ENCODE measurements around the gene ITFG2. TPM values are rescaled to one million over a fixed set of nuclear protein-coding genes. Genes with fewer than 3 reads are reported as not detected.
A peak's percentile ranks its signal among the peaks of the same experiment; 100 is the strongest.

ITFG2 gene
- total and polyA plus RNA-seq, 9 of the 15 experiments (the other 6 are each of a cell fraction or from before 2014, with no cell fraction given): 15.0 to 22.8 (median 19.4) TPM

GRCh38 chr12:2791089-2791488 is 21.4 kb upstream of the ITFG2 start (continued):
- TF ChIP-seq CBFA2T2 (conservative IDR thresholded peaks at IDR 0.05): no peak

DNA sequence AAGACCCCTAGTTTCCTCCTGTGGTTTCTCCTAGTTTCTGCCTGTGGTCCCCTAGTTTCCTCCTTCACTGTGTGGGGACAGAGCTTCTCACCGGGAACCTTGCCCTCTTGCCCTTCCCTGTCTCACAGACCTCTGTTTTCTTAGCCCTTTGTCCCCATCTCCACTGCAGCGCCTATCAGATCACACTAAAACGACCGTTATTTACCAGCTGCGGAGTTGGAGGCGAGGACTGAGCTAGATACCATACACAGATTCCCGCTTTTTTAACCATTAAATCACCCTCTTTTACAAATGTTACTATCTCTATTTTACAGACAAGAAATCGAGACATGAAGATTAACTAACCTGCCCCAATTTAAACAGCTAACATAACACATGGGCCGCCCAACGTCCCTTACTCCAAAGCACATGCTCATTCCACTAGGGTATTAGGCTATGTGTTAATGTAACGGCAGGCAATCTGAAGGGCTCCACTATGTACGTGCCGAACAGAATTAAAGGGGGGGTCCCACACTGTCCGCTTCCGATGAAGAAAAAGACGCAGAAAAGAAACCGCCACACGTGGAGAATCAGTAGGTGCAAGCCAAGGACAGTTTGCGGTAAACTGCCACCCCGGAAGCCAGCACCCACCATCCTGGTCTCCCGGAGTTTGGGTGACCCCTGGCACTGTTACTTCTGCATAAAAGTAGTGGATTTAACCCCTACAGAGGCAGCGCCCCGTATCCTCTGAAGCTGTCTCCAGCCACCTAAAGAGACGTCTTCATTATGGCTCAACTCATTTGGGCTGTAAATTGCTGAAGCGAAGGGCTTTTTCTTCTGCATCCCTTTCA is 19.6 kb upstream of the ITFG2 start:
- Histone ChIP-seq H3K4me3 (no peak overlapping the region), H3K36me3 (ENCODE audit: control insufficient read depth, insufficient read depth, low read length) (peaks cover 20% of the 10 kb centered on the region), H3K79me2 (ENCODE audit: control insufficient read depth, insufficient read depth, low read length) (peaks cover 30% of the 10 kb centered on the region), H3K9me1 (ENCODE audit: control insufficient read depth, insufficient read depth, low read length) (no peaks in the 10 kb centered on the region), H3K4me1 (replicated peaks in 1 of 2; ENCODE audit: control insufficient read depth in 2 of 2, insufficient read depth in 2 of 2, low read length in 2 of 2) (peaks cover 18 to 38% of the 10 kb centered on the region in 2 experiments; a peak in 4 of 5 replicates), H3K9ac (ENCODE audit: insufficient read depth in 1 of 2, low read depth in 2 of 2, low read length in 2 of 2) (peak overlapping the region; percentile 55 to 78; a peak in 3 of 4 replicates), H3K27me3 (ENCODE audit: control insufficient read depth in 2 of 2, insufficient read depth in 2 of 2, low read length in 2 of 2) (peaks cover 0 to 3% of the 10 kb centered on the region in 2 experiments; a peak in 1 of 5 replicates), H3K4me2 (ENCODE audit: insufficient read depth, low read length) (peak overlapping the region; percentile 48), H3K27ac (ENCODE audit: extremely low read depth, low read depth, low read length) (peak overlapping the region; percentile 59), H4K20me1 (replicated peaks; ENCODE audit: control insufficient read depth, insufficient read depth, low read length) (peaks cover 20% of the 10 kb centered on the region; the same call in 1 of the 2 replicates), H2AFZ (ENCODE audit: low read depth, low read length) (peak overlapping the region; percentile 85), H3K9me3 (replicated peaks; ENCODE audit: control insufficient read depth, insufficient read depth, low read depth, low read length) (no peaks in the 10 kb centered on the region)
- CTCF ChIA-PET (ENCODE audit: low intra/inter-chr PET ratio): no interaction called here
- DNase-seq (ENCODE audit: extremely low read depth in 1 of 4, low spot score in 3 of 4) (peak; percentile 20 to 53 (median 28)), FAIRE-seq (peak; percentile 75), ATAC-seq (peak; percentile 20; the same call in 1 of the 3 replicates)
- WGBS (ENCODE audit: insufficient coverage, low coverage, missing lambda C conversion rate): 43% methylated on average over 20 of the region's 25 CpGs
- in situ Hi-C loops (cut with MboI): no loop called here
- BruUV-seq (replicated peaks): no TSS peak
- intact Hi-C loops (cut with micrococcal nuclease): no loop called here
- POLR2A ChIA-PET: no interaction called here
- peak; percentile 41; the same call in 1 of the 2 replicates for TF ChIP-seq EP400 (IDR thresholded peaks at IDR 0.05)
- no peak for TF ChIP-seq RBM25 (IDR thresholded peaks at IDR 0.05; ENCODE audit: low read depth, low read length, severe bottlenecking)
- TF ChIP-seq L3MBTL2 (IDR thresholded peaks at IDR 0.05): peak; percentile 81
- no peak for TF ChIP-seq ZBTB2 (IDR thresholded peaks at IDR 0.05)
- peak; percentile 28; the same call in 1 of the 2 replicates for TF ChIP-seq EP300 (IDR thresholded peaks at IDR 0.05; ENCODE audit: low read length)
- TF ChIP-seq, protein P1, sequence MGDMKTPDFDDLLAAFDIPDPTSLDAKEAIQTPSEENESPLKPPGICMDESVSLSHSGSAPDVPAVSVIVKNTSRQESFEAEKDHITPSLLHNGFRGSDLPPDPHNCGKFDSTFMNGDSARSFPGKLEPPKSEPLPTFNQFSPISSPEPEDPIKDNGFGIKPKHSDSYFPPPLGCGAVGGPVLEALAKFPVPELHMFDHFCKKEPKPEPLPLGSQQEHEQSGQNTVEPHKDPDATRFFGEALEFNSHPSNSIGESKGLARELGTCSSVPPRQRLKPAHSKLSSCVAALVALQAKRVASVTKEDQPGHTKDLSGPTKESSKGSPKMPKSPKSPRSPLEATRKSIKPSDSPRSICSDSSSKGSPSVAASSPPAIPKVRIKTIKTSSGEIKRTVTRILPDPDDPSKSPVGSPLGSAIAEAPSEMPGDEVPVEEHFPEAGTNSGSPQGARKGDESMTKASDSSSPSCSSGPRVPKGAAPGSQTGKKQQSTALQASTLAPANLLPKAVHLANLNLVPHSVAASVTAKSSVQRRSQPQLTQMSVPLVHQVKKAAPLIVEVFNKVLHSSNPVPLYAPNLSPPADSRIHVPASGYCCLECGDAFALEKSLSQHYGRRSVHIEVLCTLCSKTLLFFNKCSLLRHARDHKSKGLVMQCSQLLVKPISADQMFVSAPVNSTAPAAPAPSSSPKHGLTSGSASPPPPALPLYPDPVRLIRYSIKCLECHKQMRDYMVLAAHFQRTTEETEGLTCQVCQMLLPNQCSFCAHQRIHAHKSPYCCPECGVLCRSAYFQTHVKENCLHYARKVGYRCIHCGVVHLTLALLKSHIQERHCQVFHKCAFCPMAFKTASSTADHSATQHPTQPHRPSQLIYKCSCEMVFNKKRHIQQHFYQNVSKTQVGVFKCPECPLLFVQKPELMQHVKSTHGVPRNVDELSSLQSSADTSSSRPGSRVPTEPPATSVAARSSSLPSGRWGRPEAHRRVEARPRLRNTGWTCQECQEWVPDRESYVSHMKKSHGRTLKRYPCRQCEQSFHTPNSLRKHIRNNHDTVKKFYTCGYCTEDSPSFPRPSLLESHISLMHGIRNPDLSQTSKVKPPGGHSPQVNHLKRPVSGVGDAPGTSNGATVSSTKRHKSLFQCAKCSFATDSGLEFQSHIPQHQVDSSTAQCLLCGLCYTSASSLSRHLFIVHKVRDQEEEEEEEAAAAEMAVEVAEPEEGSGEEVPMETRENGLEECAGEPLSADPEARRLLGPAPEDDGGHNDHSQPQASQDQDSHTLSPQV (IDR thresholded peaks at IDR 0.05): peak; percentile 59
- TF ChIP-seq, protein P2, sequence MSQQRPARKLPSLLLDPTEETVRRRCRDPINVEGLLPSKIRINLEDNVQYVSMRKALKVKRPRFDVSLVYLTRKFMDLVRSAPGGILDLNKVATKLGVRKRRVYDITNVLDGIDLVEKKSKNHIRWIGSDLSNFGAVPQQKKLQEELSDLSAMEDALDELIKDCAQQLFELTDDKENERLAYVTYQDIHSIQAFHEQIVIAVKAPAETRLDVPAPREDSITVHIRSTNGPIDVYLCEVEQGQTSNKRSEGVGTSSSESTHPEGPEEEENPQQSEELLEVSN (IDR thresholded peaks at IDR 0.05; ENCODE audit: borderline replicate concordance in 1 of 2, extremely low read depth in 1 of 2, insufficient read depth in 1 of 2, insufficient read length in 1 of 2, low read depth in 1 of 2, low read length in 1 of 2, poor library complexity in 1 of 2, severe bottlenecking in 1 of 2): peak in 1 of 2 experiments; percentile 26
- TF ChIP-seq CXXC5 (CRISPR knock-in tag; IDR thresholded peaks at IDR 0.05): 0 out of 2 replicates have a peak, but pooled peaks have one; percentile 16

Data from K562 (cell line).